GM23338 (cell line): ENCODE data around the gene CDC42BPB. TPM values are rescaled to one million over a fixed set of nuclear protein-coding genes. Genes with fewer than 3 reads are reported as not detected.

Experiments used
- ATAC-seq: fragments of 200-7000 bp; cut with Tn5 transposase; 3 replicates; pipeline ENCODE4 v1.9.1; 2020
- DNase-seq: peaks from one replicate; pipeline ENCODE4 v3.0.0-alpha.2; 2015; ENCODE audit warnings: low spot score
- H2AFZ ChIP-seq: fragments of 200-600 bp; sonication (generic); 2 replicates; pipeline ENCODE4 v1.8.0; 2016; ENCODE audit warnings: antibody characterized with exemption, mild to moderate bottlenecking, moderate library complexity
- H3F3A ChIP-seq: fragments of 200-600 bp; sonication (generic); replicated peaks from 2 replicates; pipeline ENCODE4 v1.8.0; 2017; ENCODE audit warnings: antibody characterized with exemption, mixed run types, low read depth
- H3K27ac ChIP-seq: fragments of 200-600 bp; sonication (generic); 2 replicates; pipeline ENCODE4 v1.6.1; 2016; ENCODE audit warnings: low read depth
- H3K27me3 ChIP-seq: fragments of 200-600 bp; sonication (generic); 2 replicates; pipeline ENCODE4 v1.8.0; 2016; ENCODE audit warnings: mild to moderate bottlenecking, mixed run types, moderate library complexity; ENCODE audit not compliant: insufficient read depth
- H3K36me3 ChIP-seq: fragments of 200-600 bp; sonication (generic); 2 replicates; pipeline ENCODE4 v1.8.0; 2016; ENCODE audit warnings: mild to moderate bottlenecking; ENCODE audit not compliant: insufficient read depth
- H3K4me1 ChIP-seq: fragments of 200-600 bp; sonication (generic); 2 replicates; pipeline ENCODE4 v1.8.0; 2016; ENCODE audit warnings: mild to moderate bottlenecking, moderate library complexity; ENCODE audit not compliant: insufficient read depth
- H3K4me2 ChIP-seq: fragments of 200-600 bp; sonication (generic); 2 replicates; pipeline ENCODE4 v1.7.1; 2017; ENCODE audit warnings: mixed run types
- H3K4me3 ChIP-seq: fragments of 200-600 bp; sonication (generic); 2 replicates; pipeline ENCODE4 v1.6.1; 2016; ENCODE audit warnings: mixed run types
- H3K79me2 ChIP-seq: fragments of 200-600 bp; sonication (generic); replicated peaks from 2 replicates; pipeline ENCODE4 v1.8.0; 2017; ENCODE audit warnings: mild to moderate bottlenecking; ENCODE audit not compliant: insufficient read depth
- H3K9me2 ChIP-seq: fragments of 200-600 bp; sonication (generic); 2 replicates; pipeline ENCODE4 v1.8.0; 2017; ENCODE audit not compliant: insufficient read depth
- H4K20me1 ChIP-seq: fragments of 200-600 bp; sonication (generic); replicated peaks from 2 replicates; pipeline ENCODE4 v1.8.0; 2017; ENCODE audit warnings: mild to moderate bottlenecking; ENCODE audit not compliant: insufficient read depth
- H3K27ac Mint-ChIP-seq: 2 replicates; pipeline ENCODE4 v1.8.0; 2020; ENCODE audit warnings: inconsistent platforms, mild to moderate bottlenecking, moderate library complexity, mixed read lengths
- H3K27me3 Mint-ChIP-seq: 3 replicates; pipeline ENCODE4 v1.8.0; 2022; ENCODE audit warnings: low read depth, mild to moderate bottlenecking, moderate library complexity, mixed read lengths, inconsistent platforms; ENCODE audit not compliant: insufficient read depth, poor library complexity
- H3K36me3 Mint-ChIP-seq: 3 replicates; pipeline ENCODE4 v1.8.0; 2021; ENCODE audit warnings: low read depth, mild to moderate bottlenecking, inconsistent platforms, moderate library complexity, mixed read lengths
- H3K4me1 Mint-ChIP-seq: 3 replicates; pipeline ENCODE4 v1.8.0; 2020; ENCODE audit warnings: mild to moderate bottlenecking, inconsistent platforms, mixed read lengths
- H3K4me3 Mint-ChIP-seq: 3 replicates; pipeline ENCODE4 v1.8.0; 2021; ENCODE audit warnings: moderate library complexity, mild to moderate bottlenecking, inconsistent platforms, mixed read lengths
- H3K9me3 Mint-ChIP-seq: 3 replicates; pipeline ENCODE4 v1.8.0; 2020; ENCODE audit warnings: moderate library complexity, mild to moderate bottlenecking, inconsistent platforms, mixed read lengths
- CREB1 ChIP-seq: fragments of 250-450 bp; sonication (Bioruptor Pico); IDR thresholded peaks from 2 replicates; pipeline ENCODE4 v1.5.0; 2020; ENCODE audit warnings: low read depth, mild to moderate bottlenecking, moderate library complexity
- CTCF ChIP-seq, 2 experiments: fragments of 200-600 bp in 1 of 2; sonication (generic) in 1 of 2; conservative IDR thresholded peaks; 2 replicates each; pipeline versions ENCODE4 v1.5.1 to v1.6.1; 2016 to 2017; ENCODE audit warnings: antibody characterized with exemption in 2 of 2, low read depth in 2 of 2, mild to moderate bottlenecking in 2 of 2, moderate library complexity in 1 of 2
- ETS1 ChIP-seq: IDR thresholded peaks from 2 replicates; pipeline ENCODE4 v1.6.1; 2016; ENCODE audit warnings: antibody characterized with exemption
- EZH2phosphoT487 ChIP-seq: fragments of 200-600 bp; sonication (generic); IDR thresholded peaks from one replicate; pipeline ENCODE4 v1.8.1; 2018; ENCODE audit warnings: antibody characterized with exemption; ENCODE audit not compliant: unreplicated experiment
- JUNB ChIP-seq: IDR thresholded peaks from one replicate; pipeline ENCODE4 v1.6.1; 2016; ENCODE audit warnings: antibody characterized with exemption; ENCODE audit not compliant: unreplicated experiment
- NANOG ChIP-seq: IDR thresholded peaks from 2 replicates; pipeline ENCODE4 v1.6.1; 2016; ENCODE audit warnings: antibody characterized with exemption, borderline replicate concordance
- POLR2AphosphoS5 ChIP-seq: IDR thresholded peaks from 2 replicates; pipeline ENCODE4 v1.6.1; 2016; ENCODE audit warnings: antibody characterized with exemption, low read depth
- REST ChIP-seq: IDR thresholded peaks from one replicate; pipeline ENCODE4 v1.6.1; 2018; ENCODE audit warnings: antibody characterized with exemption; ENCODE audit not compliant: unreplicated experiment
- STAT1 ChIP-seq: IDR thresholded peaks from one replicate; pipeline ENCODE4 v1.6.1; 2016; ENCODE audit warnings: antibody characterized with exemption; ENCODE audit not compliant: unreplicated experiment
- ZNF114 ChIP-seq: fragments of 250-450 bp; sonication (Bioruptor Pico); IDR thresholded peaks from 2 replicates; pipeline ENCODE4 v1.5.0; 2020; ENCODE audit warnings: mild to moderate bottlenecking, moderate library complexity
- ZNF331 ChIP-seq: fragments of 250-450 bp; sonication (Bioruptor Pico); IDR thresholded peaks from 2 replicates; pipeline ENCODE4 v1.5.0; 2020; ENCODE audit warnings: low read depth, mild to moderate bottlenecking, moderate library complexity
- ZNF462 ChIP-seq: fragments of 250-450 bp; sonication (Bioruptor Pico); IDR thresholded peaks from 2 replicates; pipeline ENCODE4 v1.5.0; 2020; ENCODE audit warnings: mild to moderate bottlenecking, moderate library complexity
- polyA plus RNA-seq: library from polyadenylated mRNA; unstranded; fragments of >200 nt; fragmentation: Nextera tagmentation; extraction: Ambion mirVana; gene quantifications from 2 replicates; pipeline ENCODE4 v1.2.1, GENCODE V29; 2016
- total RNA-seq: library from RNA; depleted of rRNA; stranded (reverse); fragments of >200 nt; shearing (Covaris generic); gene quantifications from 2 replicates; pipeline ENCODE4 v1.2.3, GENCODE V29; 2014

CDC42BPB gene
- total and polyA plus RNA-seq, 2 experiments from 2014 or later, result 12.3 to 127 TPM

GRCh38 chr14:102911991-102912761, 145.2 kb downstream of the CDC42BPB start:
- Histone ChIP-seq H2AFZ (no peak overlapping the region), H3K27me3 (no peaks in the 10 kb centered on the region), H3K79me2 (no peaks in the 10 kb centered on the region), H3F3A (0 out of 2 replicates have a peak, but pooled peaks cover 7% of the 10 kb centered on the region), H3K4me1 (no peaks in the 10 kb centered on the region), H3K4me2 (no peak overlapping the region), H3K27ac (no peak overlapping the region), H3K9me2 (no peaks in the 10 kb centered on the region), H3K36me3 (no peaks in the 10 kb centered on the region), H3K4me3 (no peak overlapping the region), H4K20me1 (no peaks in the 10 kb centered on the region)
- Mint-ChIP-seq H3K27ac (no peak overlapping the region), H3K9me3 (peaks cover 4% of the 10 kb centered on the region), H3K4me3 (no peak overlapping the region), H3K36me3 (peaks cover 11% of the 10 kb centered on the region), H3K27me3 (peaks cover 2% of the 10 kb centered on the region), H3K4me1 (no peaks in the 10 kb centered on the region)
- no peak for DNase-seq
- no peak for ATAC-seq
- TF ChIP-seq NANOG (no peak), CTCF (conservative IDR thresholded peaks at IDR 0.05; ENCODE audit: low read depth in 2 of 2) (no peak), ETS1 (no peak), ZNF114 (CRISPR knock-in tag) (no peak), POLR2AphosphoS5 (no peak), EZH2phosphoT487 (no peak), JUNB (no peak), REST (no peak), ZNF331 (CRISPR knock-in tag) (no peak), ZNF462 (CRISPR knock-in tag) (no peak), STAT1 (no peak), CREB1 (no peak)
